NB4 (cell line): Measurements from ENCODE around the gene SLC39A13.

Experiments
- CTCF ChIP-seq: IDR thresholded peaks from one replicate; pipeline ENCODE4 v1.5.1; 2012; ENCODE audit warnings: low read depth, low read length
- MAX ChIP-seq: IDR thresholded peaks from 2 replicates; pipeline ENCODE4 v1.6.1; 2011; ENCODE audit warnings: low read depth, low read length
- POLR2A ChIP-seq: IDR thresholded peaks from 2 replicates; pipeline ENCODE4 v1.6.1; 2011; ENCODE audit warnings: mild to moderate bottlenecking; ENCODE audit not compliant: insufficient read length; ENCODE audit errors: extremely low read depth

- TF ChIP-seq MAX = peak; percentile 85
- TF ChIP-seq CTCF = no peak
- TF ChIP-seq POLR2A = peak; percentile 40
Observed at GRCh38 chr11:47394322-47395222, 13.8 kb upstream of the SLC39A13 start.
